ENCODE measurements around the gene FITM1. TPM values are rescaled to one million over a fixed set of nuclear protein-coding genes. Genes with fewer than 3 reads are reported as not detected.

FITM1 gene
- total RNA-seq, 1 experiment from 2014 or later: 0.72 TPM

DNA sequence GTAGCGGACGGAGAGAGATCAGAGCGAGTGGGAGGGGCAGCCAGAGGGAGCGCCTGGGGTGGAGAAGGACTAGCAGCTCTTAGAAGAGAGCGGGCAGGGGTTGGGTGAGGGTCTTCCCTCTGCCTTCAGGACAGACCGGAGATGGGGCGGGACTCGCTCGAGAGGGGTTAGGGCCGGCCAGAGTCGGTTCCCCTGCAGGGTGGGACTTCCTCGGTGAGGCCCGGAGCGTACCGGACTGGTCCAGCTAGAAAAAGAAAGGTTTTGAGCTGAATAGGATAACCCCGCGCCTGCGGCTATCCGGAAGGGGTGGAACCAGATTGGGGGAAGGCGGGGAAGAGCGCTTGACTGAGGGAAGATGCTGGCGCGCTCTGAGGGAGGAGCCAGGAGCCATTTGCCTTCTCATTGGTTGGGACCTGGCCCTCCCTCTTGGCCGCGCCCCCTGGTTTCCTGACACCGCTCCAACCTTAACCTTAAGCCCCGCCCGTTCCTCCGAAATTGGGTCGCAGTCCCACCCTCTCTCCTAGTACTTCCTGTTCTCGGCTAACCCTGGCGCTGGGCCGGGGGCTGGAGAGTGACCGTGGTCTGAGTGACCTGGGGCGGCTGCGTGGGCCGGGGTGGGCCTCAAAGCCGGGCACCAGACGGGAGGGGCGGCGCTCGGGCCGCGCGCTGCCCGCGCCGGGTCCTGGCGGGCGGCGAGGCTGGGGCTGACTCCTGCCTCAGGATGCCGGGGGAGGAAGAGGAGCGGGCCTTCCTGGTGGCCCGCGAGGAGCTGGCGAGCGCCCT is 16.7 kb downstream of the FITM1 start, which contains the start of gene RNF31:
Gene RNF31, plus strand, starts transcription at position 521 of the 783 bp plus-strand sequence. Its CDS starts 201 bp downstream, at position 722.
- Histone ChIP-seq H3K23ac (ENCODE audit: insufficient read length, low read depth, low read length) (no peak within 1 kb of the TSS), H2AFZ (ENCODE audit: low read length) (no peak within 1 kb of the TSS), H3K4me1 (ENCODE audit: insufficient read depth, low read length) (no peaks in the 10 kb centered on the region), H3K4ac (ENCODE audit: low read depth, low read length) (no peak within 1 kb of the TSS), H3K79me2 (ENCODE audit: insufficient read depth, low read length) (peaks cover 8% of the 10 kb centered on the region; the same call in 1 of the 2 replicates), H2AK5ac (ENCODE audit: insufficient read length, low read length) (no peak within 1 kb of the TSS), H3K18ac (ENCODE audit: insufficient read length, low read depth, low read length) (peak within 1 kb of the TSS; percentile 77), H2BK20ac (ENCODE audit: low read depth, low read length, poor library complexity, severe bottlenecking) (no peak within 1 kb of the TSS), H3K23me2 (ENCODE audit: insufficient read length, low read depth, low read length, poor library complexity, severe bottlenecking) (peaks cover 19% of the 10 kb centered on the region), H3K9me3 (ENCODE audit: control insufficient read depth, low read depth, low read length) (no peaks in the 10 kb centered on the region), H3K27ac (ENCODE audit: insufficient read length, low read depth, low read length) (no peak within 1 kb of the TSS), H4K8ac (replicated peaks; ENCODE audit: insufficient read length, low read depth, low read length) (no peak within 1 kb of the TSS), H2BK5ac (ENCODE audit: insufficient read length, low read length) (no peak within 1 kb of the TSS), H3K27me3 (ENCODE audit: insufficient read depth, low read length) (no peaks in the 10 kb centered on the region), H3K9ac (ENCODE audit: extremely low read depth, insufficient read length, low read length) (peak within 1 kb of the TSS; percentile 86), H3K14ac (ENCODE audit: insufficient read depth, low read length) (peak within 1 kb of the TSS; percentile 81; the same call in 1 of the 2 replicates), H2BK15ac (ENCODE audit: low read depth, low read length) (no peak within 1 kb of the TSS), H3K79me1 (ENCODE audit: insufficient read depth, low read depth, low read length, poor library complexity, severe bottlenecking) (peaks cover 4% of the 10 kb centered on the region), H4K91ac (ENCODE audit: insufficient read length, low read depth, low read length) (no peak within 1 kb of the TSS), H2BK120ac (ENCODE audit: low read depth, low read length, poor library complexity, severe bottlenecking) (no peak within 1 kb of the TSS), H3T11ph (ENCODE audit: low read length) (no peak within 1 kb of the TSS), H2BK12ac (ENCODE audit: insufficient read length, low read depth, low read length) (no peak within 1 kb of the TSS), H3K4me2 (ENCODE audit: insufficient read depth, insufficient read length, low read length) (peak within 1 kb of the TSS; percentile 83), H4K5ac (ENCODE audit: insufficient read length, low read depth, low read length) (no peak within 1 kb of the TSS), H4K20me1 (ENCODE audit: control insufficient read depth, insufficient read depth, insufficient read length) (no peaks in the 10 kb centered on the region), H3K56ac (ENCODE audit: insufficient read length, low read depth, low read length) (no peak within 1 kb of the TSS)
- TF ChIP-seq, protein P1, sequence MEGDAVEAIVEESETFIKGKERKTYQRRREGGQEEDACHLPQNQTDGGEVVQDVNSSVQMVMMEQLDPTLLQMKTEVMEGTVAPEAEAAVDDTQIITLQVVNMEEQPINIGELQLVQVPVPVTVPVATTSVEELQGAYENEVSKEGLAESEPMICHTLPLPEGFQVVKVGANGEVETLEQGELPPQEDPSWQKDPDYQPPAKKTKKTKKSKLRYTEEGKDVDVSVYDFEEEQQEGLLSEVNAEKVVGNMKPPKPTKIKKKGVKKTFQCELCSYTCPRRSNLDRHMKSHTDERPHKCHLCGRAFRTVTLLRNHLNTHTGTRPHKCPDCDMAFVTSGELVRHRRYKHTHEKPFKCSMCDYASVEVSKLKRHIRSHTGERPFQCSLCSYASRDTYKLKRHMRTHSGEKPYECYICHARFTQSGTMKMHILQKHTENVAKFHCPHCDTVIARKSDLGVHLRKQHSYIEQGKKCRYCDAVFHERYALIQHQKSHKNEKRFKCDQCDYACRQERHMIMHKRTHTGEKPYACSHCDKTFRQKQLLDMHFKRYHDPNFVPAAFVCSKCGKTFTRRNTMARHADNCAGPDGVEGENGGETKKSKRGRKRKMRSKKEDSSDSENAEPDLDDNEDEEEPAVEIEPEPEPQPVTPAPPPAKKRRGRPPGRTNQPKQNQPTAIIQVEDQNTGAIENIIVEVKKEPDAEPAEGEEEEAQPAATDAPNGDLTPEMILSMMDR (conservative IDR thresholded peaks at IDR 0.05): no peak
- H3K4me3 Mint-ChIP-seq: peak within 1 kb of the TSS; percentile 96 to 99
- H3K9me3 Mint-ChIP-seq: no peaks in the 10 kb centered on the region
- DNase-seq: peak; percentile 98
- no CpG with 5 or more reads among the region's 57 CpGs for WGBS (ENCODE audit: extremely low coverage, insufficient read length, low lambda C conversion rate)
- peak within 1 kb of the TSS; percentile 96 to 99 (median 98) for H3K27ac Mint-ChIP-seq
- peaks cover 21 to 24% of the 10 kb centered on the region in 2 experiments for H3K4me1 Mint-ChIP-seq
- H3K27me3 Mint-ChIP-seq (ENCODE audit: low read depth): no peaks in the 10 kb centered on the region
- H3K36me3 Mint-ChIP-seq (ENCODE audit: insufficient read depth in 1 of 3, low read depth in 3 of 3): peaks cover 20 to 65% (median 62%) of the 10 kb centered on the region in 3 experiments

Data from H9 (cell line).